Prostate gland (tissue), 2 donors: ENCODE data around the gene MAPK8IP2.
"Not testable (repeated sequence)": the region's sequence is repeated elsewhere in the genome, so short reads cannot be mapped to it uniquely, and the experiment has no call there.

Experiments
- CTCF ChIP-seq, 4 experiments: fragments of 200-600 bp in 2 of 4; fragments of 450-650 bp in 2 of 4; sonication (generic) in 2 of 4; IDR thresholded peaks; 1 replicate in 3 of 4; 2 replicates in 1 of 4; pipeline ENCODE4 v1.5.1; 2016 to 2019; ENCODE audit warnings: antibody characterized with exemption in 4 of 4, mild to moderate bottlenecking in 2 of 4, moderate library complexity in 2 of 4
- POLR2A ChIP-seq: fragments of 450-650 bp; IDR thresholded peaks from one replicate; pipeline ENCODE4 v1.6.1; 2016; ENCODE audit warnings: antibody characterized with exemption, mild to moderate bottlenecking
- POLR2AphosphoS5 ChIP-seq: sonication (generic); formaldehyde crosslinking; IDR thresholded peaks from one replicate; pipeline ENCODE4 v1.6.1; 2017; ENCODE audit warnings: antibody characterized with exemption

GRCh38 chr22:50643821-50644101 is 43.2 kb downstream of the MAPK8IP2 start:
- TF ChIP-seq CTCF (IDR thresholded peaks at IDR 0.05); POLR2A; POLR2AphosphoS5: not testable (repeated sequence)
